NB4 (cell line): ENCODE measurements around the gene SLC9A1.

Source experiments
- DNase-seq: peaks from one replicate; pipeline ENCODE4 v3.0.0; 2010; ENCODE audit warnings: low read depth
- H3K4me3 ChIP-seq: one replicate; pipeline ENCODE4 v1.5.1; 2011; ENCODE audit warnings: mild to moderate bottlenecking, low read depth, low read length, moderate library complexity
- CTCF ChIP-seq: IDR thresholded peaks from one replicate; pipeline ENCODE4 v1.5.1; 2012; ENCODE audit warnings: low read depth, low read length
- MAX ChIP-seq: IDR thresholded peaks from 2 replicates; pipeline ENCODE4 v1.6.1; 2011; ENCODE audit warnings: low read depth, low read length
- MYC ChIP-seq: IDR thresholded peaks from 2 replicates; pipeline ENCODE4 v1.6.1; 2011; ENCODE audit warnings: low read depth, low read length
- POLR2A ChIP-seq: IDR thresholded peaks from 2 replicates; pipeline ENCODE4 v1.6.1; 2011; ENCODE audit warnings: mild to moderate bottlenecking; ENCODE audit not compliant: insufficient read length; ENCODE audit errors: extremely low read depth

Gene SLC9A1

GRCh38 chr1:27099587-27100334, 55.2 kb downstream of the SLC9A1 start:
- peak; percentile 90 for DNase-seq
- TF ChIP-seq POLR2A (no peak), MAX (no peak), CTCF (no peak), MYC (no peak)
- H3K4me3 ChIP-seq = peak overlapping the region; percentile 34

GRCh38 chr1:27099135-27099586, 55.8 kb downstream of the SLC9A1 start:
- peak; percentile 88 for DNase-seq
- peak overlapping the region; percentile 34 for H3K4me3 ChIP-seq
- TF ChIP-seq POLR2A = no peak
- no peak for TF ChIP-seq MYC
- TF ChIP-seq CTCF = no peak

- peak; percentile 53 for DNase-seq
- no peak overlapping the region for H3K4me3 ChIP-seq
- TF ChIP-seq POLR2A = no peak
- TF ChIP-seq CTCF = no peak
- TF ChIP-seq MAX = no peak
- TF ChIP-seq MYC = no peak
Observed at GRCh38 chr1:27098431-27099134, 56.3 kb downstream of the SLC9A1 start.

GRCh38 chr1:27097484-27097917, 57.4 kb downstream of the SLC9A1 start:
- no peak overlapping the region for H3K4me3 ChIP-seq
- peak; percentile 90 for DNase-seq
- TF ChIP-seq MAX (peak; percentile 28; the same call in 1 of the 2 replicates), MYC (peak; percentile 44; the same call in 1 of the 2 replicates), POLR2A (no peak), CTCF (peak; percentile 83)

GRCh38 chr1:27095576-27095975, 59.3 kb downstream of the SLC9A1 start:
- DNase-seq = no peak

More at GRCh38 chr1:27095576-27095975, 59.3 kb downstream of the SLC9A1 start:
- H3K4me3 ChIP-seq = no peak overlapping the region
- TF ChIP-seq MYC (no peak), CTCF (no peak), MAX (no peak), POLR2A (no peak)
